Measurements from ENCODE around the gene PSMD9. TPM values are rescaled to one million over a fixed set of nuclear protein-coding genes. Genes with fewer than 3 reads are reported as not detected.

PSMD9 gene
- total and polyA plus RNA-seq, 12 donors = 13.6 to 117 (median 34.4) TPM

DNA sequence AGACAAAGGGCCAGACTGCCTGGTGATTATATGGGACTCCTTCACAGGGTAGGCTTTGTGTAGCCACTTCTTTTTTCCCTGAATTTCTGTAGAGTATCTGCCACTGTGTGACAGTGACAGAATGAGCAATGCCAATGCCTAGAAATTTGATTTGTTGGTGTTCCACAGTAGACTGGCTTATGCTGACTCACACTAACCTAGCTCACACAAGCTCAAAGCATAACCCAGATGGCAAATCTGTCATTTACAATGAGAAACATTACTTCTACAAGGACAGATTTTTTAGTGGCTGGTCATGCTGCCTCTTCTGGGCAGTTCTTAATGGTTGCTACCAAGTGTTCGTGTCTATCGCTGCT is 45.7 kb downstream of the PSMD9 start:
- intact Hi-C loops (cut with DNase I) = no loop called here
- H3K27ac ChIP-seq = no peak overlapping the region
- DNase-seq (no peak), ATAC-seq (no peak)
- WGBS, 2 donors = 100% methylated on average over 2 of the region's 2 CpGs
- no peak overlapping the region for H3K4me3 ChIP-seq
- H3K4me1 ChIP-seq = no peaks in the 10 kb centered on the region
- peaks cover 0 to 5% (median 0%) of the 10 kb centered on the region in 11 donors for H3K9me3 ChIP-seq
- no peaks in the 10 kb centered on the region for H3K27me3 ChIP-seq
- TF ChIP-seq, protein P1, sequence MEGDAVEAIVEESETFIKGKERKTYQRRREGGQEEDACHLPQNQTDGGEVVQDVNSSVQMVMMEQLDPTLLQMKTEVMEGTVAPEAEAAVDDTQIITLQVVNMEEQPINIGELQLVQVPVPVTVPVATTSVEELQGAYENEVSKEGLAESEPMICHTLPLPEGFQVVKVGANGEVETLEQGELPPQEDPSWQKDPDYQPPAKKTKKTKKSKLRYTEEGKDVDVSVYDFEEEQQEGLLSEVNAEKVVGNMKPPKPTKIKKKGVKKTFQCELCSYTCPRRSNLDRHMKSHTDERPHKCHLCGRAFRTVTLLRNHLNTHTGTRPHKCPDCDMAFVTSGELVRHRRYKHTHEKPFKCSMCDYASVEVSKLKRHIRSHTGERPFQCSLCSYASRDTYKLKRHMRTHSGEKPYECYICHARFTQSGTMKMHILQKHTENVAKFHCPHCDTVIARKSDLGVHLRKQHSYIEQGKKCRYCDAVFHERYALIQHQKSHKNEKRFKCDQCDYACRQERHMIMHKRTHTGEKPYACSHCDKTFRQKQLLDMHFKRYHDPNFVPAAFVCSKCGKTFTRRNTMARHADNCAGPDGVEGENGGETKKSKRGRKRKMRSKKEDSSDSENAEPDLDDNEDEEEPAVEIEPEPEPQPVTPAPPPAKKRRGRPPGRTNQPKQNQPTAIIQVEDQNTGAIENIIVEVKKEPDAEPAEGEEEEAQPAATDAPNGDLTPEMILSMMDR (IDR thresholded peaks at IDR 0.05) = no peak
- peaks cover 0 to 4% (median 0%) of the 10 kb centered on the region in 9 donors for H3K36me3 ChIP-seq

DNA sequence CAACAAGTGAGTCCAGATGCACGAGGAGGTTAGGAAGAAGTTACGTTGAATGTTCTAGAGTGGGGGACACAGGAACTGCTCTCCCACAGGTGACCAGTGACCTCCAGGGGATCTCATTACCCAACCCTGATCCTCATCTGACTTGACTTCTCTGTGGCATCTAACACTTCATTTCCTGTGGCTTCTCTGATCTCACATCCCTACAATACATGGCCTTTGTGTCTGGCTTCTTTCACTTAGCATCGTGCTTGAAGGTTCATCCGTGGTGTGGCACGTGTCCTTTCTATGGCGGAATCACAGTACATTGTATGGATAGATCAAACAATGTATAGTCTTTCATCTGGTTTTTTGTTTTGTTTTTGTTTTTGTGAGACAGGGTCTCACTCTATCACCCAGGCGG is 49.1 kb downstream of the PSMD9 start:
- 94 to 98% methylated on average over 7 of the region's 7 CpGs for WGBS, 2 donors
- no peak for ATAC-seq

DNA sequence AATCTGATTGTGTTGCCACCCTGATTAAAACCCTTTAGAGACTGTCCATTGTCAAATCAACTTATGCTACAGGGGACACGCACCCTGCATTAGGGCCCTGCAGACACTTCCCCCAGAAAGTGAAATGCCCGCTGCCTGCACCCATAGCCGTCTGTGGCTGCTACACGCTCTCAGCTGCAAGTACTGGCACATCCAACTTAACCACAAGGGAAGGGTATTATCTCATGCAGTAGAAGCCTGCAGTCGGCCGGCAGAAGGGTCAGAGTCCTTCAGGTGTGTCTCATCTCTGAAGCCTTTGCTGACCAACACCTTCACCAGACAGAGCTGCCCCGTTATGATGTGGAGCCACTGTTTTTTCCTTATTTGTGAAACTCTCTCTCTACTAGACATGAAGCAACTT is 50.6 kb downstream of the PSMD9 start:
- 65 to 80% methylated on average over 7 of the region's 7 CpGs for WGBS, 2 donors
- Histone ChIP-seq H3K27me3 (no peaks in the 10 kb centered on the region), H3K4me3 (no peak overlapping the region), H3K9me3 (peaks cover 0 to 5% (median 0%) of the 10 kb centered on the region in 11 donors), H3K4me1 (no peaks in the 10 kb centered on the region), H3K27ac (no peak overlapping the region), H3K36me3 (peaks cover 0 to 9% (median 0%) of the 10 kb centered on the region in 9 donors)
- intact Hi-C loops (cut with DNase I) = no loop called here
- ATAC-seq (no peak), DNase-seq (no peak)
- TF ChIP-seq, protein P1 (IDR thresholded peaks at IDR 0.05) = no peak

More for the DNA sequence above, 49.1 kb downstream of the PSMD9 start:
- Histone ChIP-seq H3K27ac (no peak overlapping the region), H3K4me1 (no peaks in the 10 kb centered on the region), H3K9me3 (peaks cover 0 to 5% (median 0%) of the 10 kb centered on the region in 11 donors), H3K36me3 (peaks cover 0 to 6% (median 0%) of the 10 kb centered on the region in 9 donors), H3K4me3 (no peak overlapping the region), H3K27me3 (no peaks in the 10 kb centered on the region)
- TF ChIP-seq, protein P1 (IDR thresholded peaks at IDR 0.05) = no peak
- DNase-seq = no peak
- intact Hi-C loops (cut with DNase I) = no loop called here

DNA sequence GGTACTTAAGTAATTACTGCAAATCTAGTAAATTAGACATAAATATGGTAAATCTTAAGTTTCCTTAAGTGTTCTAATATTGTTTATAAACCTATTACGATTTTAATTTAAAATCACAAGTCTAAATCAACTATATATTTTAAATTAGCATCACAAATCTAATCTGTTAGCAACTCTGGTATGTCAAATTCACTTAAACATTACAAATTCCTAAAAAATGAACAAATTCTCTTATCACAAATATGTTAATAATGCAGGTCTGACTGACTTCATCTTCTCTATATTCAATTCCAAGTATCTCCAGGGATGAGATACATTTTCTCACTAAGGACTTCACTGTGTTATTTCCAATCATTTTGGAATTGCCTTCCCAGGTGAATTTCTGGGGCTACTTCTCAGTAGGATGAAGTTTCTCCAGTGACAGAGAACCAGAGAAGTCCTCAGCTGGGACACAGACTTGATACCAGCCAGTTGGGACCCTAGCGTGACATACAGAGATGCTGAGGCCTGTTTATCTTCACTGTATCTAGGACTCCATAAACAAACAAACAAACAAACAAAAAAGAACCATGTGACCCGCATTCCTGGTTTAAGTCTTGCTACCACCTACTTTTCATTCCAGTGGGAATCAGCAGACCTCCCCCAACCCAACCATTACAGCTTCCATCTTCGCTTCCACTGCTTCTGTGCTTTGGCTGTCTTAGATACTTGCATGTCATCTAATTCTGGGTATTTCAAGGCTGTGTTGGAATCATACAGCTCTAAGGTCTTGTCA is 51.6 kb downstream of the PSMD9 start:
- no peak overlapping the region for H3K27ac ChIP-seq
- 80 to 93% methylated on average over 4 of the region's 4 CpGs for WGBS, 2 donors
- peaks cover 0 to 9% (median 0%) of the 10 kb centered on the region in 9 donors for H3K36me3 ChIP-seq
- H3K4me1 ChIP-seq = no peaks in the 10 kb centered on the region
- TF ChIP-seq, protein P1 (IDR thresholded peaks at IDR 0.05) = no peak
- intact Hi-C loops (cut with DNase I) = no loop called here
- ATAC-seq = no peak
- no peak for DNase-seq
- H3K27me3 ChIP-seq = no peaks in the 10 kb centered on the region
- H3K9me3 ChIP-seq = peaks cover 0 to 5% (median 0%) of the 10 kb centered on the region in 11 donors
- no peak overlapping the region for H3K4me3 ChIP-seq

Data from heart right ventricle (tissue), 16 donors.